Esophagus squamous epithelium (tissue), 5 donors: ENCODE results near the gene TLCD2. TPM values are rescaled to one million over a fixed set of nuclear protein-coding genes. Genes with fewer than 3 reads are reported as not detected.
A peak's percentile ranks its signal among the peaks of the same experiment; 100 is the strongest.
"Not testable (repeated sequence)": the region's sequence is repeated elsewhere in the genome, so short reads cannot be mapped to it uniquely, and the experiment has no call there.

Experiments
- DNase-seq: peaks from one replicate; lab custom pipeline; 2025; lab: John Stamatoyannopoulos, UW
- H3K27ac ChIP-seq, 4 donors: fragments of 200-600 bp; sonication (generic); one replicate each; pipeline ENCODE4 v1.5.1; 2016 to 2019; ENCODE audit warnings: mild to moderate bottlenecking in 1 of 4
- H3K27me3 ChIP-seq, 4 donors: fragments of 200-600 bp; sonication (generic); 1 replicate in 3 of 4; 2 replicates in 1 of 4; pipeline versions ENCODE4 v1.5.1 to v1.6.0; 2017 to 2021; ENCODE audit warnings: antibody characterized with exemption in 1 of 4
- H3K36me3 ChIP-seq, 3 donors: fragments of 200-600 bp; sonication (generic); one replicate each; pipeline ENCODE4 v1.5.1; 2016 to 2019
- H3K4me1 ChIP-seq, 3 donors: fragments of 200-600 bp; sonication (generic); one replicate each; pipeline ENCODE4 v1.5.1; 2017 to 2019
- H3K4me3 ChIP-seq, 4 donors: fragments of 200-600 bp; sonication (generic); 1 replicate in 3 of 4; 2 replicates in 1 of 4; pipeline ENCODE4 v1.5.1; 2016 to 2019; ENCODE audit warnings: mild to moderate bottlenecking in 2 of 4, moderate library complexity in 1 of 4
- H3K9me3 ChIP-seq, 3 donors: fragments of 200-600 bp; sonication (generic); one replicate each; pipeline ENCODE4 v1.5.1; 2016 to 2019
- CTCF ChIP-seq, 6 experiments: fragments of 450-650 bp in 4 of 6; fragments of 200-600 bp in 2 of 6; sonication (generic) in 2 of 6; IDR thresholded peaks; one replicate each; pipeline ENCODE4 v1.5.1; 2016 to 2019; ENCODE audit warnings: antibody characterized with exemption in 6 of 6, mild to moderate bottlenecking in 4 of 6, moderate library complexity in 4 of 6
- POLR2A ChIP-seq, 4 donors: fragments of 450-650 bp; IDR thresholded peaks; one replicate each; pipeline ENCODE4 v1.6.1; 2017; ENCODE audit warnings: antibody characterized with exemption in 4 of 4, mild to moderate bottlenecking in 4 of 4, moderate library complexity in 3 of 4
- WGBS, 2 donors: methylation state at CpG; one replicate each; pipeline ENCODE4 v1.1.5; 2018; 5-methylcytosine and 5-hydroxymethylcytosine counted together
- intact Hi-C: fragments of 100-400 bp; cut with DNase I; formaldehyde crosslinking; loops from one replicate; pipeline ENCODE4 v1.15.0; 2022
- total RNA-seq, 4 donors: library from RNA; depleted of rRNA; stranded (reverse); fragments of >200 nt; gene quantifications; one replicate each; pipeline ENCODE4 v1.1.0, GENCODE V29; 2016
- donor health status: DM: yes; HTN: yes; CAD: no.

The TLCD2 gene
- total RNA-seq, 4 donors from 2014 or later: 4.2 to 6.0 (median 5.6) TPM

- TF ChIP-seq CTCF (IDR thresholded peaks at IDR 0.05) (no peak), POLR2A (IDR thresholded peaks at IDR 0.05) (no peak)
- H3K4me3 ChIP-seq: no peak within 1 kb of the TSS
- no peak within 1 kb of the TSS for H3K27ac ChIP-seq
- DNase-seq: no peak
- intact Hi-C loops: no loop called here
- H3K4me1 ChIP-seq: peaks cover 9 to 37% (median 9%) of the 10 kb centered on the region in 3 donors
- no peaks in the 10 kb centered on the region for H3K27me3 ChIP-seq
- no peaks in the 10 kb centered on the region for H3K9me3 ChIP-seq
- H3K36me3 ChIP-seq: peaks cover 3 to 11% (median 4%) of the 10 kb centered on the region in 3 donors
- WGBS, 2 donors: 35 to 67% methylated on average over 5 to 8 of the region's 10 CpGs
Measured at GRCh38 chr17:1742371-1743087, 32.4 kb upstream of the TLCD2 start, which contains the start of gene SERPINF2. SERPINF2 (plus strand) TSS chr17:1742871; CDS start chr17:1744996, 2,125 bp downstream.

- H3K27ac ChIP-seq: not testable (repeated sequence)
Measured at GRCh38 chr17:1741899-1742298, 31.7 kb upstream of the TLCD2 start.

GRCh38 chr17:1737531-1738291 is 27.5 kb upstream of the TLCD2 start:
- H3K4me3 ChIP-seq: no peak overlapping the region
- TF ChIP-seq CTCF (IDR thresholded peaks at IDR 0.05): no peak
- no peak for TF ChIP-seq POLR2A (IDR thresholded peaks at IDR 0.05)
- intact Hi-C loops: no loop called here
- peaks cover 12 to 29% (median 16%) of the 10 kb centered on the region in 3 donors for H3K4me1 ChIP-seq
- DNase-seq: no peak
- no peaks in the 10 kb centered on the region for H3K9me3 ChIP-seq
- WGBS, 2 donors: 95 to 96% methylated on average over 8 to 11 of the region's 21 CpGs
- peaks cover 16 to 59% (median 25%) of the 10 kb centered on the region in 3 donors for H3K36me3 ChIP-seq
- H3K27ac ChIP-seq: no peak overlapping the region
- H3K27me3 ChIP-seq: no peaks in the 10 kb centered on the region

More at GRCh38 chr17:1741899-1742298, 31.7 kb upstream of the TLCD2 start:
- intact Hi-C loops, H3K9me3 ChIP-seq, H3K27me3 ChIP-seq, H3K4me3 ChIP-seq, DNase-seq: not testable (repeated sequence)
- WGBS, 2 donors: 87 to 94% methylated on average over 7 of the region's 7 CpGs
- H3K36me3 ChIP-seq: peaks cover 4 to 17% (median 7%) of the 10 kb centered on the region in 3 donors
- H3K4me1 ChIP-seq: peaks cover 5 to 37% (median 9%) of the 10 kb centered on the region in 3 donors

GRCh38 chr17:1736348-1737281 is 26.4 kb upstream of the TLCD2 start:
- Histone ChIP-seq H3K27ac (peak overlapping the region in 3 of 4 donors; percentile 50 to 70 (median 64)), H3K9me3 (no peaks in the 10 kb centered on the region), H3K27me3 (no peaks in the 10 kb centered on the region), H3K4me3 (no peak overlapping the region), H3K4me1 (peaks cover 12 to 26% (median 16%) of the 10 kb centered on the region in 3 donors), H3K36me3 (peaks cover 16 to 70% (median 25%) of the 10 kb centered on the region in 3 donors)
- no peak for DNase-seq
- 75 to 81% methylated on average over 4 to 12 of the region's 25 CpGs for WGBS, 2 donors
- intact Hi-C loops: no loop called here
- no peak for TF ChIP-seq POLR2A (IDR thresholded peaks at IDR 0.05)
- no peak for TF ChIP-seq CTCF (IDR thresholded peaks at IDR 0.05)

- H3K27ac ChIP-seq: peak overlapping the region in 2 of 4 donors; percentile 50 to 70
- no peak overlapping the region for H3K4me3 ChIP-seq
- H3K27me3 ChIP-seq: no peaks in the 10 kb centered on the region
- no peaks in the 10 kb centered on the region for H3K9me3 ChIP-seq
- no peak for DNase-seq
- H3K36me3 ChIP-seq: peaks cover 16 to 77% (median 25%) of the 10 kb centered on the region in 3 donors
- peaks cover 14 to 33% (median 18%) of the 10 kb centered on the region in 3 donors for H3K4me1 ChIP-seq
- intact Hi-C loops: no loop called here
- no peak for TF ChIP-seq POLR2A (IDR thresholded peaks at IDR 0.05)
- TF ChIP-seq CTCF (IDR thresholded peaks at IDR 0.05): no peak
- 80 to 96% methylated on average over 1 to 5 of the region's 17 CpGs for WGBS, 2 donors
Measured at GRCh38 chr17:1735834-1736347, 25.7 kb upstream of the TLCD2 start.
